NT2/D1 (cell line): ENCODE data around the gene ARF1.
A peak's percentile ranks its signal among the peaks of the same experiment; 100 is the strongest.
"Not testable (repeated sequence)": the region's sequence is repeated elsewhere in the genome, so short reads cannot be mapped to it uniquely, and the experiment has no call there.

Experiments
- DNase-seq: peaks from one replicate; pipeline ENCODE4 v3.0.0-alpha.2; 2011; ENCODE audit warnings: low read depth, low spot score
- H3K27me3 ChIP-seq: 2 replicates; pipeline ENCODE4 v1.6.0; 2011; ENCODE audit warnings: mild to moderate bottlenecking; ENCODE audit not compliant: insufficient read length, insufficient read depth
- H3K36me3 ChIP-seq: 2 replicates; pipeline ENCODE4 v1.6.1; 2011; ENCODE audit warnings: mild to moderate bottlenecking, low read length, mixed read lengths; ENCODE audit not compliant: insufficient read depth, insufficient read length
- H3K4me1 ChIP-seq: 2 replicates; pipeline ENCODE4 v1.5.1; 2011; ENCODE audit not compliant: insufficient read depth, insufficient read length
- H3K4me3 ChIP-seq: 2 replicates; pipeline ENCODE4 v1.5.1; 2011; ENCODE audit warnings: low read depth; ENCODE audit not compliant: insufficient read length
- H3K9ac ChIP-seq: 2 replicates; pipeline ENCODE4 v1.6.0; 2011; ENCODE audit warnings: low read depth; ENCODE audit not compliant: insufficient read length
- H3K9me3 ChIP-seq: 2 replicates; pipeline ENCODE4 v1.5.1; 2011; ENCODE audit warnings: mild to moderate bottlenecking, low read length; ENCODE audit not compliant: insufficient read depth
- SUZ12 ChIP-seq: IDR thresholded peaks from 2 replicates; pipeline ENCODE4 v1.6.1; 2011; ENCODE audit not compliant: insufficient read length, insufficient read depth; ENCODE audit errors: extremely low read depth
- YY1 ChIP-seq: IDR thresholded peaks from 2 replicates; pipeline ENCODE4 v1.6.1; 2011; ENCODE audit not compliant: insufficient read length, insufficient read depth
- ZNF274 ChIP-seq: IDR thresholded peaks from 2 replicates; pipeline ENCODE4 v1.6.1; 2011; ENCODE audit warnings: mild to moderate bottlenecking, low read depth, low read length

Gene ARF1

DNA sequence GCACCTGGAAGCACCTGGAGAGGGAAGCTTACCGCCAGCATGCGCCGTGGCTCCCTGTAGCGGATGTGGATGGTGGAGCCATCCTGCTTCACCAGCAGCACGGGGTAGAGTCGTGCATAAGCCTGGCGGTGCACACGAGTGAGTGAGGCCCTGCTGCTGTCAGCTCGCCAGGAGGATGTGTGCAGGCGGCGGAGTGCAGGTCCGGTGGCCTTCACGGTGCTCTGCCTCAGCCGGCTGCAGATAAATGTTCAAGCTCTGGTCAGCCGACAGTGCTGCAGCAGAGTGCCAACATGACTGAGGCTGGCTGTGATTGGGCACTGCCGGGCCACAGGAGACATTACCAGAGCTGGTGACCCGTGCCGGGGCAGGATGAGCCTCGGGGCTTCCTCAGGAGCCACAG, 25.1 kb downstream of the ARF1 start:
- Histone ChIP-seq H3K4me3 (no peak overlapping the region), H3K36me3 (peaks cover 36% of the 10 kb centered on the region), H3K9ac (peak overlapping the region; percentile 27), H3K9me3 (no peaks in the 10 kb centered on the region), H3K27me3 (peaks cover 10% of the 10 kb centered on the region), H3K4me1 (peaks cover 3% of the 10 kb centered on the region)
- DNase-seq = no peak
- TF ChIP-seq SUZ12 (no peak), ZNF274 (no peak), YY1 (no peak)

DNA sequence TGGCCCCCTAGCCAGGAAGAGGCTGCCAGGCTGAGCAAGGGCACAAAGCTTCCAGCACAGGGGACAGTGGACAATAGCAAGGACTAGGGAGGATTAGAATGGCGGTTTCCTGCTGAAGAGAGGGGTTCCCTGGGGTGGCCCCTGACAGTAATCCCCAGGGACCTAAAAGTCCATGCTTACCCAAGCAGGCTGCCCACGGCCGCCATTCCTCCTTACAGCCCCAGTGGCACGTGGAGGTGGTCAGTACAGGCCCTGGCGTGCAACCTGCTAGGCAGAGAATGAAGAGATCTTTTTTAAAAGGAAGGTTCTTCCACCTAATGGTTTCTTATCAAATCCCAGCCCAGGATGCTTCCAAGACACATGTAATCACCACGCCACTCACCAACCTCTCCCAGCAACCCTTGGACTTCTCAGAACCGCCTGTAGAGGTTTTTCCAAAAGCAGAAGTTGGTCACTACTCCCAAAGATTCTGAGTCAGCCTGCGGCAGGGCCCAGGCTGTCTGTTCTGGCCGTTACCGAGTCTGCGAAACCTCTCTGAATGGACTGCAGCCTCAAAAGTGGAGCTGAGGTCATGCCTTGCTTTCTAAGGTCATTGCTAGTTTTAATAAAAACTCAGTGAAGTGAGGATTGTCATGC, 25.7 kb downstream of the ARF1 start:
- TF ChIP-seq YY1 = no peak
- no peak for TF ChIP-seq ZNF274
- TF ChIP-seq SUZ12 = no peak
- no peaks in the 10 kb centered on the region for H3K9me3 ChIP-seq
- H3K27me3 ChIP-seq = peaks cover 10% of the 10 kb centered on the region
- no peak for DNase-seq
- peaks cover 36% of the 10 kb centered on the region for H3K36me3 ChIP-seq
- H3K4me1 ChIP-seq = peaks cover 3% of the 10 kb centered on the region
- peak overlapping the region; percentile 96 for H3K9ac ChIP-seq
- H3K4me3 ChIP-seq = peak overlapping the region; percentile 96

DNA sequence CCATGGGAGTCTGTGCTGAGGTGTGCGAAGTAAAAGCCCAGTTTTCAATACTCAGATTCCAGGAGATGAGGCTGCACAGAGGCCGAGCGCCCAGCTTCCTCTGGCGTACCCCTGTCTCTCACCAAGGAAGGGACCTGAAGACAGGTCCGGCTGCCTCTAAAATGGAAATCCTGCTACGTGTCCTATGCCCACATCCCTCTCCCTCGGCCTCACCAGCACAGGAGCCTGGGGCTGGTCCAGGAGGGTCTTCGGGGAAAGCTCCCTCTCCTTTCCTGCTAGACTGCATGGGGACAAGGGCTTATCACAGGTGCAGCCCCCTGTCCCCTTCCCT, 26.2 kb downstream of the ARF1 start:
- no peak for DNase-seq
- H3K36me3 ChIP-seq = peaks cover 36% of the 10 kb centered on the region
- peak overlapping the region; percentile 96 for H3K9ac ChIP-seq
- H3K4me3 ChIP-seq = peak overlapping the region; percentile 96
- H3K4me1 ChIP-seq = peaks cover 3% of the 10 kb centered on the region
- TF ChIP-seq SUZ12 (no peak), YY1 (no peak), ZNF274 (no peak)
- peaks cover 10% of the 10 kb centered on the region for H3K27me3 ChIP-seq
- no peaks in the 10 kb centered on the region for H3K9me3 ChIP-seq

DNA sequence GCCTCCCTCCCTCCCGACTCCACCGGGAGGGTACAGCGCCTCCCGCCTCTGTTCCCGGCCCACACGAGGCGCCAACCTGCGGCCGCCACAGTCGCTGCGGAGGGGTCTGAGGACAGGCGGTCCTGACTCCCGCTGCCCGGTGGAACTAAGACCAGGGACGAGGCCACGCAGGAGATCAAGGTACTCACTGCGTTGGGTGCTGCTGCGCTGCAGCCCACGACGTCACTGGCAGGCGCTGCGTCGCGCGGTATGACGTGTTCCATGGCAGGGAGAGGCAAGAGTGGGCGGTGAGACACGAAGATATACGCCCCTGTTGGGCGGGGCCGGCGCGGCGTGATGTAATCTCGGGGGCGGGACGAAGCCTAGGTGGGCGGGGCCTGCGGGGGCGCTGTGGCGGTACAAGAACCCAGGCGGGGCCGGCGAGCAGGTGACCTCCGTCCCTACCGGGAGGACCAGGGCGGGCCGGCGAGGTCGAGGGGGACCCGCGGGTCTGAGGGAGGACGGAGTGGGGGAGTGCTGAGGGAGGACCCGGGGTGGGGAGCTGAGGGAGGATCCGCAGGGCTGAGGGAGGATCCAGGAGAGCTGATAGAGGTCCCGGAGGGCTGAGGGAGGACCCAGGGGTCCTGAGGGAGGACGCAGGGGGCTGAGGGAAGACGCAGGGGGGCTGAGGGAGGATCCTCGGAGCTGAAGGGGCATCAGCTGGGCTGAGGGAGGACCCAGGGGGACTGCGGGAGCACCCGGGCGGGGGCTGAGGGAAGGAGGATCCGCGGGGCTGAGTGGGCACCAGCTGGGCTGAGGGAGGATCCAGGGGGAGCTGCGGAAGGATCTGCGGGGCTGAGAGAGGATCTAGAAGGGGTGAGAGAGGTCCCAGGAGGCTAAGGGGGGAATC, 26.8 kb downstream of the ARF1 start, which contains the start of gene MRPL55:
Gene MRPL55 (minus strand): TSS at position 227 of the 889 bp plus-strand sequence. CDS start 1,039 bp downstream, outside the sequence.
- Histone ChIP-seq H3K4me3 (peak within 1 kb of the TSS; percentile 96), H3K9me3 (no peaks in the 10 kb centered on the region), H3K27me3 (peaks cover 10% of the 10 kb centered on the region), H3K9ac (peak within 1 kb of the TSS; percentile 96), H3K36me3 (peaks cover 36% of the 10 kb centered on the region), H3K4me1 (no peaks in the 10 kb centered on the region)
- TF ChIP-seq ZNF274 = no peak
- peak; percentile 96 for DNase-seq

DNA sequence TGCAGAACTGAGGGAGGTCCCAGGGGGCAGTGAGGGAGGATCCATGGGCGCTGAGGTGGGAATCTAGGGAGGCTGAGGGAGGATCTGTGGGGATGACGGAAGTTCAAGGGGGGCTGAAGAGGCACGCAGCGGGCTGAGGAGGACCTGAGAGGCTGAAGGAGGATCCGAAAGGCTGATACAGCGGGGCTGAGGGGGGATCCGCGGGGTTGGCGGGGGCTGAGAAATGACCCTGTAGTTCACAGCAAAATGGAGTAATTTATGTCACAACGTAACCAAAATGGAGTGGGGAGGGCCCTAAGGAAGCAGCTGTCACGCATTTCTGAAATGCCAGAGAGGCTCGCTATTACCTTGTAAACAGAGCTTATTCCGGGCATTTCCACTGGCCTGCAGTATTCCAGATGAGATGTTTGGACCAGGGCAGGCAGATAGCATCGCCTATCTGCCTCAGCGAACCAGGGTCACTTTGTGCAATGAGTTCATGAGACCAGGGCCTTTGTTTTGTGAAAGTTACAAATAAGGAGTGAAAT, 27.5 kb downstream of the ARF1 start:
- Histone ChIP-seq H3K4me3 (peak overlapping the region; percentile 96), H3K27me3 (peaks cover 10% of the 10 kb centered on the region), H3K9me3 (no peaks in the 10 kb centered on the region), H3K36me3 (peaks cover 32% of the 10 kb centered on the region), H3K4me1 (no peaks in the 10 kb centered on the region), H3K9ac (peak overlapping the region; percentile 96)
- TF ChIP-seq ZNF274 (no peak), YY1 (no peak), SUZ12 (no peak)
- DNase-seq = no peak

DNA sequence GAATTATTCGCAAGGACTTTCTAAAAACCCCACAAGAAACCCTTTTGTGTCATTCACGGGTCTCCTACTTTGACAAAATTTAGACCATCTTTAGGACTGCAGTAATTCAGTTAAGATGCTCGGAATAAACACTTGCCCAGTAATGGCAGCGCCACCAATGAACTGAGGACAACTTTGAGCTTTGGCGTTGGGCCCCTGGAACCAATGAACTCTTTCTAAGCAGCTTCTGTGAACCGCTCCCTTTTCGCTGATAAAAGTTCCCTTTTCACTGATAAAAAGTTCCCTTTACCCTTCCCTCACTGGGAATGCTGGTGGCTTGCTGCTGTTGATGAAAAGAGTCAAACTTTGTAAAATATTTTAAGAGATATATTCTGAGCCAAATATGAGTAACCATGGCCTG, 28.0 kb downstream of the ARF1 start:
- H3K9me3 ChIP-seq = peaks cover 3% of the 10 kb centered on the region; the same call in 1 of the 2 replicates
- no peak overlapping the region for H3K9ac ChIP-seq
- DNase-seq = no peak
- TF ChIP-seq SUZ12 = no peak
- no peak for TF ChIP-seq ZNF274
- TF ChIP-seq YY1 = no peak
- peaks cover 27% of the 10 kb centered on the region for H3K36me3 ChIP-seq
- H3K4me1 ChIP-seq = no peaks in the 10 kb centered on the region
- peaks cover 10% of the 10 kb centered on the region for H3K27me3 ChIP-seq
- no peak overlapping the region for H3K4me3 ChIP-seq

DNA sequence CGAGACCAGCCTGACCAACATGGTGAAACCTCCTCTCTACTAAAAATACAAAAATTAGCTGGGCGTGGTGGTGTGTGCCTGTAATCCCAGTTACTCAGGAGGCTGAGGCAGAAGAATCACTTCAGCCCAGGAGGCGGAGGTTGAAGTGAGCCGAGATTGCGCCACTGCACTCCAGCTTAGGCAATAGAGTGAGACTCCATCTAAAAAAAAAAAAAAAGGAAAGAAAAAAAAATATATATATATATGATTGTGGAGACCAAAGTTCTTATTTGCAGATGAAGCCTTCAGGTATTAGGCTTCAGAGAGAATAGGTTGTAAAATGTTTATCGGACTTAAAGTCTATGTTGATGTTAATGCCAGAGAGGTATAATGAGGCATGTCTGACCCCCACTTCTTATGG, 28.8 kb downstream of the ARF1 start:
- not testable (repeated sequence) for H3K4me1 ChIP-seq, H3K9ac ChIP-seq

More for the DNA sequence above, 28.8 kb downstream of the ARF1 start:
- Histone ChIP-seq H3K9me3 (peaks cover 11% of the 10 kb centered on the region; the same call in 1 of the 2 replicates), H3K36me3 (peaks cover 20% of the 10 kb centered on the region), H3K27me3 (peaks cover 10% of the 10 kb centered on the region)
- H3K4me3 ChIP-seq, DNase-seq: not testable (repeated sequence)
